GM12875 (cell line): ENCODE measurements around the gene DOHH.

Experiments used
- H3K4me3 ChIP-seq: one replicate; pipeline ENCODE4 v1.5.1; 2011; ENCODE audit warnings: low read depth, low read length, control low read depth
- TF ChIP-seq, protein P1 (sequence below): IDR thresholded peaks from 2 replicates; pipeline ENCODE4 v1.5.1; 2011; ENCODE audit warnings: low read depth, mild to moderate bottlenecking, control low read depth, inconsistent platforms, low read length, moderate library complexity, borderline replicate concordance; ENCODE audit not compliant: insufficient read depth

DOHH gene

DNA sequence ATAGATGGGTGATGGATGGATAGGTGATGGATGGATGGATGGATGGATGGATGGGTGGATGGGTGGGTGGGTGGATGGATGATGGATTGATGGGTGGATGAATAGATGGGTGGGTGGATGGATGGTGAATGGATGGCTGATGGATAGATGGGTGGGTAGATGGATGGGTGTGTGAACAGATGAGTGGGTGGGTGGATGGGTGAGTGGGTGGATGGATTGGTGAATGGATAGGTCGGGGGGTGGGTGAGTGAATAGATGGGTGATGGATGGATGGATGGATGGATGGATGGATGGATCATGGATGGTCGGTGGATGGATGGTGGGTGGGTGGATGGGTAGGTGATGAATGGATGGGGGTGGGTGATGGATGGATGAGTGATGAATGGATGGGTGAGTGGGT, 23.6 kb downstream of the DOHH start:
- TF ChIP-seq, protein P1, sequence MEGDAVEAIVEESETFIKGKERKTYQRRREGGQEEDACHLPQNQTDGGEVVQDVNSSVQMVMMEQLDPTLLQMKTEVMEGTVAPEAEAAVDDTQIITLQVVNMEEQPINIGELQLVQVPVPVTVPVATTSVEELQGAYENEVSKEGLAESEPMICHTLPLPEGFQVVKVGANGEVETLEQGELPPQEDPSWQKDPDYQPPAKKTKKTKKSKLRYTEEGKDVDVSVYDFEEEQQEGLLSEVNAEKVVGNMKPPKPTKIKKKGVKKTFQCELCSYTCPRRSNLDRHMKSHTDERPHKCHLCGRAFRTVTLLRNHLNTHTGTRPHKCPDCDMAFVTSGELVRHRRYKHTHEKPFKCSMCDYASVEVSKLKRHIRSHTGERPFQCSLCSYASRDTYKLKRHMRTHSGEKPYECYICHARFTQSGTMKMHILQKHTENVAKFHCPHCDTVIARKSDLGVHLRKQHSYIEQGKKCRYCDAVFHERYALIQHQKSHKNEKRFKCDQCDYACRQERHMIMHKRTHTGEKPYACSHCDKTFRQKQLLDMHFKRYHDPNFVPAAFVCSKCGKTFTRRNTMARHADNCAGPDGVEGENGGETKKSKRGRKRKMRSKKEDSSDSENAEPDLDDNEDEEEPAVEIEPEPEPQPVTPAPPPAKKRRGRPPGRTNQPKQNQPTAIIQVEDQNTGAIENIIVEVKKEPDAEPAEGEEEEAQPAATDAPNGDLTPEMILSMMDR = no peak
- no peak overlapping the region for H3K4me3 ChIP-seq

DNA sequence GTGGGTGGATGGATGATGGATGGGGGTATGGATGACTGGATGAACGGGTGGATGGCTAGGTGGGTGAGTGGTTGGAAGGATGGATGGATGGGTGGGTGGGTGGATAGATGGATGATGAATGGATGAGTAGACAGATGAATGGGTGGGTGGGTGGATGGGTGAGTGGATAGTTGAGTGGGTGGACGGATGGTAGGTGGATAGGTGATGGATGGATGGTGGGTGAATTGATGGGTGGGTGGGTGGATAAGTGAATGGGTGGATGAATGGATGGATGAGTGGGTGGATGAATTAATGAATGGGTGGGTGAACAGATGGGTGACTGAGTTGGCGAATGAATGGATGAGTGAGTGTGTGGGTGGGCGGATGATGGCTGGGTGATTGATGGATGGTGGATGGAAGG, 25.0 kb downstream of the DOHH start:
- no peak overlapping the region for H3K4me3 ChIP-seq
- TF ChIP-seq, protein P1 = no peak

DNA sequence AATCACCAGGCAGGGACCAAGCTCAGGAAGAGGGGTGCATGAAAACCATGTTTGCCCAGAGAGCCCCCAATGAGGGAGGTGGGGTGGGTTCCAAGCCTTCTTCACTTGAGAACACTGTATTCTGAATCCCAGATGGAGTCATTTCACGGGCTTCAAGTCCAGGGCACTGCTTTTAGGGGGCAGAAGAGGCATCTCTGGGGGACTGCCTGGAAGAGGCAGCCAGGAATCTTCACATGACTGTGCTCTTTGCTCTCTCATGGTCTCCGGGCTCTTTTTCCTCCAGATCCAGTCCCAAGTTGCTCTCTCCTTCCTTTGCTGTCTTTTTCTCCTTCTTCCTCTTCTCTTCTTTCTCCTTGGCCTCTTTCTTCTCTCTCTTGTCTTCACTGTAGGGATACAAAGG, 25.9 kb downstream of the DOHH start:
- TF ChIP-seq, protein P1 = no peak
- no peak overlapping the region for H3K4me3 ChIP-seq

DNA sequence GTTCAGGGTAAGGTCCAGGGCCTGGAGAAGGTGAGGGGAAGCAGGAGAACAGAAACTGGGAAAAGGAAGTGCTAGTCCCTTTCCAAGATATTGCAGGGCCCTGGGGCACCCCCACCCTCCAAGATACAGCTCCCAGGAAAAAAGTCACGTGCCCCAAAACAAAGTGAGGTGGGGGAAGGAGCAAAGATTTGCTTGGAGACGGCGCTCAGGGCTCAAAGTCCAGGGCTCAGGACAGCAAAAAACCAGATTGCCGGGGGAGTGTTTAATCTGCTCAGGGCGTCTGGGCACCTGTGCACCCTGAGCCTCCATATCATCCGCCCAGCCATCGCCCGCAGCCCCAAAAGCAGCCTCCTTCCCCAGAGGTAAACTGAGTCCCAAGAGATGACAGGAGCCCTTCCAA, 26.5 kb downstream of the DOHH start:
- TF ChIP-seq, protein P1 = no peak

DNA sequence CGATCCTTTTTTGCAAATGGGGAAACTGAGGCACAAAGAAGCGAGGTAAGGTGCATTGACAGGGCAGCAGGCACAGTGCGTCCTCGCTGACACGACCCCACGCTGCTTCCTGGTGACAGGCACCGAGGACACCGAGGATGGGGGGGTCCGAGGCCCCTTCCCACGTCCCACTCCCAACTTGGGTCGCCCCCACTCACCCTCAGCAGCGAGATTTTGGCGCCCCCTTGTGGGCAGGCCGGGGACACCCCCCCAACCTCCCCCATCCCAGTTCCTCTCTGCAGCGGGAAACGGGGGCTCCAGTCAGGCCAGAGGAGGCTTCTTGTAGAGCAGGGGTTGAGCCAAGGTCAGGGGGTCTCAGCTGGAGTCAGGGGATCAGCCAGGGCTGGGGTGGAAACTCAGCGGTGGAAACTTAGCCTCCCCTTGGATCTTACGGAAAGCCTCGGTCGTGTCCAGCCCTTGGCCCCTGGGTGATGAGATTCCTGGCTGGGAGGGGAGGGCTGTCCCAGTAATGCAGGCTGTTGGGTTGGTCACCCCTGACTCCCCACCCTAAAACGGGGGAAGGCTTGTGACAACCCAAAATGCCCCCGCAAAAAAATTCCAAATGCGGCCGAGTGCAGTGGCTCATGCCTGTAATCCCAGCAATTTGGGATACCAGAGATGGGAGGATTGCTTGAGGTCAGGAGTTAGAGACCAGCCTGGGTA, 28.4 kb downstream of the DOHH start:
- no peak overlapping the region for H3K4me3 ChIP-seq
- TF ChIP-seq, protein P1 = peak; percentile 80

More for the DNA sequence above, 26.5 kb downstream of the DOHH start:
- H3K4me3 ChIP-seq = no peak overlapping the region

DNA sequence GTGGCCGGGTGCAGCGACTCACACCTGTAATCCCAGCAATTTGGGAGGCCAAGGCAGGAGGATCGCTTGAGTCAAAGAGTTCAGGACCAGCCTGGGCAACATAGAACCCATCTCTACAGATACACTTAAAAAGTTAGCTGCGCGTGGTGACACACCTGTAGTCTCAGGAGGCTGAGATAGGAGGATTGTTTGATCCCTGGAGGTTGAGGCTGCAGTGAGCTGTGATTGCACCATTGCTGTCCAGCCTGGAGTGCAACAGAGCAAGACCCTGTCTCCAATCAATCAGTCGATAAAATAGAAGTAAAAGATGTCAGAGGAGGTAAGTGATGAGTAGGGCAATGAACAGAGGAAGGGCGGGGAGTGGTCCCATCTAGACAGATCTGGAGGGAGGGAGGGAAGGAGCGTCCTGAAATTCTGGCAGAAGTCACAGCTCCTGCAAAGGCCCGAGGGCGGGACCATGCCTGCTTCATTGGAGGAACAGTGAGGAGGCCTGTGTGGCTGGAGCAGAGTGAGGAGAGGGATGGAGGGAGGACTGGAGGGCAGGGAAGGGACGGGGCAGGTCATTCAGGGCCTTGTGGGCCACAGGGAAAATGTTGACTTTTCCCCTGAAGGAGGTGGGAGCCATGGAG, 29.9 kb downstream of the DOHH start:
- H3K4me3 ChIP-seq = no peak overlapping the region
- TF ChIP-seq, protein P1 = no peak

DNA sequence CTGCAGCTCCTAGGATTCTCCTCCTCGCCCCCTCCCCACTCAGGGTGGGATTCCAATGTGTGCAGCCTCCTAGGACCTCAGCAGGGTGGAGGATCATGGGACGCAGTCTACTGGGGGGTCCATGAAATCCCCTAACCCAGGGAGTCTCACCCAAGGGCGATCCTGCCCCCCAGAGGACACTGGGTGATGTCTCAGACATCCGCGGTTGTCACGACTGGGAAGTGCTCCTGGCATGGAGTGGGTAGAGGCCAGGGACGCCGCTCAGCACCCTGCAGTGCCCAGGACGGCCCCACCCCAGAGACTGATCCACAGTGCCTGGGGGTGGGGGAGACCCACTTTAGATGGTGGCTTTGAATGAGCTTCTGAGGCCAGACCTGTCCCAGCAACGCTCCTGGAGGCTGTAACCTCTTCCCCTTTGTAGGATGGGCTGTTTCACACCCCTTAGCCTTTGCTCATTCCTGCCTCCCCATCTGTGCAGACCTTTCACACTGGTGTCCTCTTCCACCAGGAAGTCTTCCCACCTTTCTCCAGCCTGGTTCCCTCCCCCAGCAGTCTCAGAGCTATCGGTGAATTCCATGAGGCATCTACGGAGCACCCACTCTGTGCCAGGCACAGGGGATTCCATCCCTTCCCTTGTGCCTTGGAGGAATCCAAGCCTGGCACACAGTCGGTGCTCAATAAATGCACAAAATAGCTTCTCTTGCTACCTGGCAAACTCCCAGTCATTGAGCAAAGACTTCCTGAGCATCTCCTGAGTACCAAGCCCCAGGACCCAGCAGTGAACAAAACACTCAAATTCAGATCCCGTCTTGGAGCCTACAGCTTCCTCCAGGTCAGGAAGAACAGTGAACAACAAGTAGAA, 30.6 kb downstream of the DOHH start:
- no peak overlapping the region for H3K4me3 ChIP-seq
- TF ChIP-seq, protein P1 = no peak
